Activated CD4-positive, CD25-positive, alpha-beta regulatory T cell treated with anti-CD3 and anti-CD28 coated beads, Interleukin-2, amount 50 U/mL, for 72 hours (primary cell): Measurements from ENCODE around the gene DCBLD1.

Experiments used
- DNase-seq: peaks from one replicate; pipeline ENCODE4 v3.0.0; 2021

Gene DCBLD1

GRCh38 chr6:117533775-117534174 is 51.3 kb downstream of the DCBLD1 start:
- DNase-seq, result no peak

- no peak for DNase-seq
Observed at GRCh38 chr6:117534974-117535373, 52.5 kb downstream of the DCBLD1 start.

- DNase-seq, result no peak
Observed at GRCh38 chr6:117536317-117536716, 53.8 kb downstream of the DCBLD1 start.

- no peak for DNase-seq
Observed at GRCh38 chr6:117538615-117539014, 56.1 kb downstream of the DCBLD1 start.

DNA sequence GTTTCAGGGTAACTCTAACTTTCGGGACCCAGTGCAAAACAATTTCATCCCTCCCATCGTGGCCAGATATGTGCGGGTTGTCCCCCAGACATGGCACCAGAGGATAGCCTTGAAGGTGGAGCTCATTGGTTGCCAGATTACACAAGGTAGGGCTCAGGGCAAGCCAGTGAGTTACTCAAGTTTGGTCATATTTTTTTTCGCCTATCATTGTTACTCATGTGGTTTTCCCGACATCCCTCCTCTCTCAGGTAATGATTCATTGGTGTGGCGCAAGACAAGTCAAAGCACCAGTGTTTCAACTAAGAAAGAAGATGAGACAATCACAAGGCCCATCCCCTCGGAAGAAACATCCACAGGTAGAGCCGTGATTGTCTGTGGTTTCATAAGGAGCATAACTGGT is 58.2 kb downstream of the DCBLD1 start:
- no peak for DNase-seq

DNA sequence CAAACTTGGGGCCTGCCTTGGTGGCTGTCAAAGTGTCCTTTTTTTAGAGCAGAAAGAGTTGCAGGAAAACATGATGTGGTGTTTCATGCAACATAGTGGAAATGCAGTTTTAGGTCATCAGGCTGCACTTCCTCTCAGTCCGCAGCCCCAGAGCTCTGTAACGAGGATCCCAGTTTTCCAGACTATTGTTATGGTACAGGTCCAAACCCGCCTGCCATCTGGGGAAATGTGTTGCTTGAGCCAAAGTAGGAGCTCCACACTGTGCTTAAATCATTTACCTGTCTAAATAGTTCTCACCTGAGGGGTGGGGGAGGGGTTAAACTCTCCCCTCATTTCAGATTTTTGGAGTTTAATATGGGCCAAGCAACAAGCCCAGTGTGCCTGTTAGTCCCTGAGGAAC is 60.0 kb downstream of the DCBLD1 start:
- no peak for DNase-seq

DNA sequence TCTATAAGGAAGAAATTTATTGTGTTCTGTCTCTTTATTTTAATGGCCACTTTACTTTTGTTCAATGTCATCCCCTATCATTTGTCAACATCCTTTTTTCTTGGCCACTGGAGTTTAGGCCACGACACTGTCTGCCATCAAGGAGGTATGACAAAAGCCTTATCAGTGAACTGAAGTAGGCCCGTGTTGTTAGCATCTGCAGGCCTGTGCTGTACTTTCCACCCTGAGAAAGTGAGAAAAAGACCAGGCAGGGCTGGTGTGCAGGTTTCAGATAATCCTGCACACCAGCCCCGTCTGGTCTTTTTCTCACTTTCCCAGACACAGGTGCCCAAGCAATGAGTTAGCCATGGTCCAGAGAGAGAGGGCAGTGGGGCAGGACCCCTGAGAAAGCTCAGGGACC is 62.2 kb downstream of the DCBLD1 start:
- DNase-seq, result no peak

- DNase-seq, result no peak
Observed at GRCh38 chr6:117545161-117545595, 62.7 kb downstream of the DCBLD1 start.

DNA sequence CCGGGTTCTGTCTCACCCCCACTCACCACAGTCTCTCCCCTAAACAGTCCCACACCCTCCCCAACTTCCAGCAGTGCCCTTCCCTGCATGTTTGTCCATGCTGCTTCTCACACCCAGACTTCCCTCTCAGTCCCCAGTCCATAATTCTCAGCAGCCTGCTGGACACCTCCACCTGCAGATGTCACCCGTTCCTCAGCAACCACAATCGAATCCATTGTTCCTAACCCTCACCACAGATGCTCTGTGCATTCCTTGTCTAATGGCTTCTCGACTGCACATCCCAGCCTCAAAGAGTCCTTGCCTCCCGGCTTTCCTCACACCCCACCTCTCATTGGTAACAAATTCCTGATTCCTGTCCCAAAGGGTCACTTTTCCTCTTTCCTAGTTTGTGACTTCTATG is 64.2 kb downstream of the DCBLD1 start:
- no peak for DNase-seq

GRCh38 chr6:117547688-117548621 is 65.5 kb downstream of the DCBLD1 start:
- peak; percentile 56 for DNase-seq

DNA sequence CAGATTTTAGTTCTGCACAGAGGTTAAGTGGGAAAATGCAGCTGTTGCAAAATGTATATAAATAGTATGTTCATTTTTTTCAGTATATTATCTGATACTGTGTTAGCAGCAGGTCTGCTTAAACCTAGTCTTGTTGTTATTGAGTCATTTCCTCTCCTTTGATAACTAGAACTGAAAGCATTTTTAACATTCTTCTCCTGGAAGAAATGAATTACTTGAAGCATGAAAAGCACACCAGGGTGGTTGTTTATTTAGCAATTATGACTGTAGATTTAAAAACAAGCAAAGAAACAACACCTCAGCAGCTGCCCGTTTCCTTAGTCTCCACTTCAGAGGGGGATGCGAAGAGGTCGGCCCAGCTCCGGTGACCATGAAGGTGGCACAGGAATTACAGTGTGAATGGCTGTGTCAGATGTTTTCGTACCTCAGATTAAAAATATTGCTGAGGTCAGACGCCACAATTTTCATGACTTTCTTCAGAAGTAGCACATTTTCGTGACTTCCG is 66.4 kb downstream of the DCBLD1 start:
- DNase-seq, result peak; percentile 40

DNA sequence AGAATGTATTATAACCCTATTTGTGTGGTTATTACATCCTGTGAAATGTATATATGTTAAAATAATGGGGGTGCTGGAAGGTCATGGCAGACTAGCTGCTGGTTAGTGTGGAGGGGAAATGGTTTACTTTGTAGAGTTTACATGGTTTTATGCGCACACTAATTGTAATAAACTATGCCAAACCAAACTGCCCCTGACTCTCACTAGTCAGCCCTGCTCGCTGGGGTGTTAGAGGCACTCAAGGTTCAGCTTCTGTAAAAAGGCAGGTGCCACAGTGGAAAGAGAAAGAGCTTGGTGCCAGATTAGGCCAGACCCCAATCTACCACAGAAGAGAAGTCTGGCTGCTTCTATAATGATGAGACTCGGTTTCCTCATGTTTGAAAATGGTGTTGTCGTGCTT is 67.1 kb downstream of the DCBLD1 start:
- DNase-seq, result no peak

DNA sequence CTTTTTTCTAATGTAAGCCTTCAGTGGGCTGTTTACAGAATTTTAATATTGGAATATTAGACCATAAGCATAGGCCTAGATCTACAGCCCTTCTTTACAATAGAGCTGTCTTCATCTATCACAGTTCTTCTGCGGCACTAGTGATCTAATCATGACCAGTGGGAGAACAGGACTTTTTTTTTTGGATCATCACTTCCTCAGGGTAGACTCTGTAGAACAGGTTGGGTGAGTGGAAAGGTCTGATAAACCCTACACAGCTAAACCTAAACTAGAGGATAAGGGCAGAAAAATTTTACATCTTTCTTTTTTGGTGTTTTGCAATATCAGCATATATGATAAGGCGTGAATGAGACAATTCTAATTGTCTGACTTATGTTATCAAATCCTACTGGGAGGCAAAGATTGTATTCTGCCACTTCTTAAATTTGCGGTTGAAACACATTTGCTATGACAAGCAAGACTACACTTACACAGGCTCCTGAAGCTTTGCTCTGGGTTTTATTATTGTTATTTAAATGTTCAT is 67.7 kb downstream of the DCBLD1 start:
- no peak for DNase-seq

DNA sequence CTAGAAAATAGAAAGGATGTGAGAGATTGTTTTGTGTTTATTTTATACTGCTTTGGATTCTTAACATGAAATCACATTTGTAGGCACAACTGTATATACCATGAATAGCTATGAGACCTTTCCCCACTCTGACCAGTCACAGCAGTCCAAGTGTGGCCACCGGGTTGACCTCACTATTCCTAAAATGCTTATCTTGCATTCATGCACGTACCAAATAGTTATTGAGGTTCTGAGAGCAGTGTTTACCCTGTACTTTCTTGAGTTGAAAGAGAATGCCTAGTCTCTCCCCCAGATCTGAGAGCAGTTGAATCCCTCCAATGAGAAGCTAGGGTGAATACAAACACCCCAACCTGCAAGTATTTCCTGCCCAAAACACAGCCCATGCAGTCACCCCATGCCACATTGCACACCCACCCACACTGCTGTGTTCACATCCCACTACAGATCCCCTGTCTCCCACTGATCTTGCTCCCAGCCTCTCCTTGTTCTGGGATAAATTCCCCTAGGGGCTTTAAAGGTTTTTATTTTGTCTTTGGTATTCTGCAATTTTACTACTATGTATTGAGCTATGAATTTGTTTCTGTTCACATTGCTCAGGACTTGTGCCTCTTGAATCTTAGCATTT is 68.3 kb downstream of the DCBLD1 start:
- DNase-seq, result no peak

DNA sequence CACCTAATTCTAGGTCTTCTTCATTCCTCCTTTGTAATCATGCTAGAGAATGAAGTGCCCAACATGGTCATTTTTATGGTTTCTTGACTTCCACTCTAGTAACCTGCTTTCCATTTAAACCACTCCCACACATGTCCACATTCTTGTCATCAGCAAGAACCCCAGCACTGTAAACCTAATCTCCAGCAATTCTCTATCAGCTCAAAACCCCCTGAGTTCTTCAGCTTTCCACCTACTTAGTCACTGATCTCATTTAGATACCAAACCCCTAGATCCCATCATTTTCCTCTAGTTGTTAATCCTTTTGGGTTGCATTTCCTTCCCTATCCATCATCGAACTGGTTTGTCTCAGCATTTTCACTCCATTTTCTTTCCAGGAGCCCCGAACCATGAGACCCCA is 70.1 kb downstream of the DCBLD1 start:
- no peak for DNase-seq

DNA sequence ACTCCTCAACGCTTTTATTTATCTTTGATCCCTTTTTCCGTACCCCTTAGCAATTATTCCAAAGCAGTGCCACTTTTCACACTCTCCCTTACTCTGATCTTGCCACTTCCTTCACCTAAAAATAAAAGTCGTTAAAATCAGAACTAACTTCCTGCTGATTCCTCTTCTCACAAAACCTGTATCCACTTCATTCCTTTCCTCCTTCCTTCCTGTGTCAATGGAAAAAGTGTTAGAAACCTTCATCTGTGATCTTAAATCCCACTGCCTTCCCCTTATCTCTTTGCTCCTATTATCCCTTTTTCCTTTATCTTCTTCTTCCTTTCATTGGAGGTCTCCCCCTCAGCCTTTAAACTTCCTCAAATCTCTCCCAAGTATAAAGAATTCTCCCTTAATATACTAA is 70.7 kb downstream of the DCBLD1 start:
- no peak for DNase-seq

GRCh38 chr6:117555262-117555849 is 72.9 kb downstream of the DCBLD1 start:
- no peak for DNase-seq

- peak; percentile 59 for DNase-seq
Observed at GRCh38 chr6:117555882-117556498, 73.5 kb downstream of the DCBLD1 start.

GRCh38 chr6:117557951-117558350 is 75.5 kb downstream of the DCBLD1 start:
- no peak for DNase-seq

- DNase-seq, result no peak
Observed at GRCh38 chr6:117558818-117559217, 76.3 kb downstream of the DCBLD1 start.

GRCh38 chr6:117559299-117559698 is 76.8 kb downstream of the DCBLD1 start:
- no peak for DNase-seq

- no peak for DNase-seq
Observed at GRCh38 chr6:117561128-117561527, 78.7 kb downstream of the DCBLD1 start.

DNA sequence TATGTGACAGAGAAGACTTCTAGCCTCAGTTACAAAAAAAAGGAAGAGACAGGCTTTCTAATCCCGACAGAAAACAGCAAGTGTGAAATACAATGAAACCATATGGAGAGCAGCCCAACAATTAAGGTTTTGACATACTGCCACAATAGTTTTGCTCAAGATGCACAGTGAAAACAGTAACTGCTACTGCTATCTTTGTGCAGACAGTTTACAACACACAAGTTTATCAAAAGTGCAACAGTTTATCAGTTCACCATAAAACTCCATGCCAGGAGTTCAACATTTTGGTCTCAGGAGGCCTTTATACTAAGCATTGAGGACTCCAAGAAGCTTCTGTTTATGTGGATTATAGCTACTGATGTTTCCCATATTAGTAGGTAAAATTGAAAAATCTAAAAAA is 82.2 kb downstream of the DCBLD1 start:
- no peak for DNase-seq
